ENCODE data around the gene DENND4A. TPM values are rescaled to one million over a fixed set of nuclear protein-coding genes. Genes with fewer than 3 reads are reported as not detected.

Gene DENND4A
- total RNA-seq, 4 donors from 2014 or later = 12.2 to 42.1 (median 14.2) TPM

DNA sequence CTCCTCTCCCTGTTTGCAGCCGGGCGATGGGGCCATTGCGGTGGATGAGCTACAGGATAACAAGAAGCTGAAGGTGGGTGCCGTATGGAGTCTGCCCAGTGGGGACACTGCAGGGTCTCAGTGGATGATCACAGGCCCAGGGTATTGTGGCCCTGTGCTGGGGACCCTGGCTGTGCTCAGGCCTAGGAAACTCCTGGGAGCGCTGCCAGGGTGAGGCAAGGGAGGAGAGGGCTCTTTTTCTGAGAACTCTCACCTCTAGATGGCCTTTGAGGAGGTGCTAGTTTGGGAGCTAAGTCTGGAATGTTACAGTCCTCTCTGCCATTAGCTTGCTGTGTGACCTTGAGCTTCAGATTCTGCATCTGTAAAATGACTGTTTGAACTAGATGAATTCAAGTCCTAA is 154.0 kb downstream of the DENND4A start:
- H3K4me1 ChIP-seq = peaks cover 9% of the 10 kb centered on the region
- H3K27ac ChIP-seq = no peak overlapping the region
- H3K36me3 ChIP-seq = no peaks in the 10 kb centered on the region
- no peaks in the 10 kb centered on the region for H3K9me3 ChIP-seq
- H3K4me3 ChIP-seq = no peak overlapping the region
- TF ChIP-seq EP300 (IDR thresholded peaks at IDR 0.05) (no peak), POLR2AphosphoS5 (IDR thresholded peaks at IDR 0.05) (no peak), POLR2A (IDR thresholded peaks at IDR 0.05) (no peak)
- TF ChIP-seq, protein P1, sequence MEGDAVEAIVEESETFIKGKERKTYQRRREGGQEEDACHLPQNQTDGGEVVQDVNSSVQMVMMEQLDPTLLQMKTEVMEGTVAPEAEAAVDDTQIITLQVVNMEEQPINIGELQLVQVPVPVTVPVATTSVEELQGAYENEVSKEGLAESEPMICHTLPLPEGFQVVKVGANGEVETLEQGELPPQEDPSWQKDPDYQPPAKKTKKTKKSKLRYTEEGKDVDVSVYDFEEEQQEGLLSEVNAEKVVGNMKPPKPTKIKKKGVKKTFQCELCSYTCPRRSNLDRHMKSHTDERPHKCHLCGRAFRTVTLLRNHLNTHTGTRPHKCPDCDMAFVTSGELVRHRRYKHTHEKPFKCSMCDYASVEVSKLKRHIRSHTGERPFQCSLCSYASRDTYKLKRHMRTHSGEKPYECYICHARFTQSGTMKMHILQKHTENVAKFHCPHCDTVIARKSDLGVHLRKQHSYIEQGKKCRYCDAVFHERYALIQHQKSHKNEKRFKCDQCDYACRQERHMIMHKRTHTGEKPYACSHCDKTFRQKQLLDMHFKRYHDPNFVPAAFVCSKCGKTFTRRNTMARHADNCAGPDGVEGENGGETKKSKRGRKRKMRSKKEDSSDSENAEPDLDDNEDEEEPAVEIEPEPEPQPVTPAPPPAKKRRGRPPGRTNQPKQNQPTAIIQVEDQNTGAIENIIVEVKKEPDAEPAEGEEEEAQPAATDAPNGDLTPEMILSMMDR (IDR thresholded peaks at IDR 0.05) = no peak
- WGBS = 91% methylated on average over 5 of the region's 5 CpGs
- H3K27me3 ChIP-seq = no peaks in the 10 kb centered on the region
- no peak for DNase-seq (ENCODE audit: low spot score in 2 of 2)

DNA sequence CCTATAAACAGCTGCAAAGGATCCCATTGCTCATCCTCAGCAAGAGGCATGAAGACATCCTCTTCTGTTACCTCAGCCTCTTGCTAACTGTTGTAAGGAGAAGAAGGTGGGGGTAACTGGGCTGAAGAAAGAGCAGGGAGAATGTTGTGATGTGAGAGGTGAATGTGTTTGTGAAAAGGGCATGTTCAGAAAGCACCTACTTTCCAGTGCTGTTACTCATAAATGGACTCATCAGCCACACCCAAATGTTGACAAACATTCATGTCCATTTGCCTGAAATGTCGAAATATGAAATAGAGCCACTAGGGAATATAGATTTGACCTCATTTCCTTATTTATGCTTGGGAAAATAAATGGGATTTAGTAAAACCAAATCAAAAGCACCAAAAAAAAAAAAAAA is 157.7 kb downstream of the DENND4A start:
- Histone ChIP-seq H3K27me3 (no peaks in the 10 kb centered on the region), H3K4me1 (peaks cover 9% of the 10 kb centered on the region), H3K9me3 (no peaks in the 10 kb centered on the region), H3K4me3 (no peak overlapping the region), H3K27ac (no peak overlapping the region), H3K36me3 (no peaks in the 10 kb centered on the region)
- TF ChIP-seq EP300 (IDR thresholded peaks at IDR 0.05) (no peak), POLR2A (IDR thresholded peaks at IDR 0.05) (no peak)
- TF ChIP-seq, protein P1 (IDR thresholded peaks at IDR 0.05) = no peak
- no peak for DNase-seq (ENCODE audit: low spot score in 2 of 2)
- 71% methylated on average over 1 of the region's 1 CpG for WGBS

DNA sequence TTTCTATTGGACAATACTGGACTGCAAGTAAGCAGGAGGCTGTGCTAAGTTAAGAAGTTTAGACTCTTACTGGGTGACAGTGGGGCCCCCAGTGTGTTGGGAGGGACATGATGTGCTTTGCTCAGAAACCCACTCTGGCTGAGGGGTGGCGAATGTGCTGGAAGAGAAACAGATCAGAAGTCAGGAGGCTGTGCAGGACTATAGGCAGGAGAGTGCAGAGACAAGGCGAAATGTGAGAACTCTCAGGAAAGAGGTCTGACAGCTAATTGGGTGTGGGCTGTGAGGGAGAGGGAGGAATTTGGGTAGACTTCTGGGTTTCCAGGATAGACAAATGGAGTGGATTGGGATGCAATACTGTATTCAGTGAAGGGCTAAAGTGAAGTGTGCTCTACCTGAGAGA is 158.3 kb downstream of the DENND4A start:
- no peaks in the 10 kb centered on the region for H3K36me3 ChIP-seq
- H3K9me3 ChIP-seq = no peaks in the 10 kb centered on the region
- WGBS = 86% methylated on average over 2 of the region's 2 CpGs
- DNase-seq (ENCODE audit: low spot score in 2 of 2) = no peak
- no peak overlapping the region for H3K4me3 ChIP-seq
- H3K27ac ChIP-seq = no peak overlapping the region
- H3K4me1 ChIP-seq = peaks cover 6% of the 10 kb centered on the region
- no peaks in the 10 kb centered on the region for H3K27me3 ChIP-seq
- TF ChIP-seq EP300 (IDR thresholded peaks at IDR 0.05) = no peak

DNA sequence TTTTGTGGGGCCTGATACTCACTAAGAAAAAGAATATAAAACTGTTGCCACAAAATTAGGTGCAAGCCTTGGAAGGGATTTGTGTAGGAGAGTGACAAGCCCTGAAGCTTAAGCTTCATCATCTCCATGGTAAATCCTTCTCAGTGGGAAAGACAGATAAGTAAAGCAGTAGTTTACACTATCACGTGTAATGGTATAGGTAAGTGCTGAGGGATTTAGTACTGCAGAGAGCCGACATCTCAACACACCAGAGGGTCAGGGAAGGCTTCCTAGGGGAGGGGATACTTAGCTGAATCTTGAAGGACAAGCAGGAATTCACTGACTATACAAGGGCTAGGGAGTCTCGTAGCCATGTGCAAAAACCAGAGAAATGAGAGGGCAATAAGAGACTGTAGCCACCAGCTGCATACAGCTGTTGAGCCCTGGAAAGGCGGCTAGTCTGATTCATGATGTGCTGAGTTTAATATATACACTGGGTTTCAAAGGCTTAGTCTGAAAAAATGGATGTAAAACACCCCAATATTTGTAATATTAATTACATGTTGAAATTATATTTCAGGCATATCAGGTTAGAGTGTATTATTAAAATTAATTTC is 159.2 kb downstream of the DENND4A start:
- H3K4me3 ChIP-seq = no peak overlapping the region
- H3K9me3 ChIP-seq = no peaks in the 10 kb centered on the region
- 85% methylated on average over 4 of the region's 4 CpGs for WGBS
- H3K4me1 ChIP-seq = no peaks in the 10 kb centered on the region
- no peak for DNase-seq (ENCODE audit: low spot score in 2 of 2)
- peaks cover 4% of the 10 kb centered on the region for H3K36me3 ChIP-seq
- TF ChIP-seq, protein P1 (IDR thresholded peaks at IDR 0.05) = no peak
- TF ChIP-seq POLR2A (IDR thresholded peaks at IDR 0.05) (no peak), EP300 (IDR thresholded peaks at IDR 0.05) (no peak), POLR2AphosphoS5 (IDR thresholded peaks at IDR 0.05) (no peak)
- H3K27me3 ChIP-seq = no peaks in the 10 kb centered on the region
- H3K27ac ChIP-seq = no peak overlapping the region

DNA sequence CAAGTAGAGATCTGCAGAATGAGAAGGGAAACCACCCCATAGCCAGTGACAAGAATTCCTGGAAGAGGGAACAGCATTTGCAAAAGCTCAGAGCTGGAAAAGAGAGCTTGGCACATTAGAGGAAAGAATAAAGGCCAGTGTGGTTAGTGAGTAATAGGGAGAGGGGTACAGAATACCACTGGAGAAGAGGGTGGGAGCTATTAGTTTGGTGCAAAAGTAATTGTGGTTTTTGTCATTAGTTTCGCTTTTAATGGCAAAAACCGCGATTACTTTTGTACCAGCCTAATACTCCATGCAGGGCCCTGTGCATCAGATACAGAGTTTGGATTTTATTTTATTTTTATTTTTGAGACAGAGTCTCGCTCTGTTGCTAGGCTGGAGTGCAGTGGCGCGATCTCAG is 160.6 kb downstream of the DENND4A start:
- H3K27ac ChIP-seq = no peak overlapping the region
- no peaks in the 10 kb centered on the region for H3K27me3 ChIP-seq
- no peak overlapping the region for H3K4me3 ChIP-seq
- WGBS = 93% methylated on average over 6 of the region's 6 CpGs
- H3K9me3 ChIP-seq = no peaks in the 10 kb centered on the region
- H3K4me1 ChIP-seq = no peaks in the 10 kb centered on the region
- H3K36me3 ChIP-seq = peaks cover 6% of the 10 kb centered on the region
- DNase-seq (ENCODE audit: low spot score in 2 of 2) = no peak
- TF ChIP-seq, protein P1 (IDR thresholded peaks at IDR 0.05) = no peak
- no peak for TF ChIP-seq POLR2A (IDR thresholded peaks at IDR 0.05)
- TF ChIP-seq EP300 (IDR thresholded peaks at IDR 0.05) = no peak
- TF ChIP-seq POLR2AphosphoS5 (IDR thresholded peaks at IDR 0.05) = no peak

DNA sequence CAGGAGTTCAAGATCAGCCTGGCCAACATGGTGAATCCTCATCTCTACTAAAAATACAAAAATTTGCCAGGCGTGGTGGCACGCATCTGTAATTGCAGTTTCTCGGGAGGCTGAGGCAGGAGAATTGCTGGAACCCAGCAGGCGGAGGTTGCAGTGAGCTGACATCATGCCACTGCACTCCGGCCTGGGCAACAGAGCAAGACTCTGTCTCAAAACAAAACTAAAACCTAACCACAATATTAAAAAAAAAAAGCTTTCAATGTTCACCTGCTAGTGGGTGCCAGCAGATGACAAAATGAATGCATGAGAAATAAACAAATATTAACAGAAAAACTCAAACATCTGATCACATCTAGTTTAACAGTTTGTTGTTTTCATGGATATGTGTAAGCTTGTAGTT is 161.3 kb downstream of the DENND4A start:
- no peaks in the 10 kb centered on the region for H3K9me3 ChIP-seq
- WGBS = 91% methylated on average over 5 of the region's 5 CpGs
- no peak for TF ChIP-seq POLR2A (IDR thresholded peaks at IDR 0.05)
- TF ChIP-seq POLR2AphosphoS5 (IDR thresholded peaks at IDR 0.05) = no peak
- TF ChIP-seq, protein P1 (IDR thresholded peaks at IDR 0.05) = no peak
- TF ChIP-seq EP300 (IDR thresholded peaks at IDR 0.05) = no peak
- peaks cover 13% of the 10 kb centered on the region for H3K36me3 ChIP-seq
- no peaks in the 10 kb centered on the region for H3K27me3 ChIP-seq
- DNase-seq (ENCODE audit: low spot score in 2 of 2) = no peak
- H3K27ac ChIP-seq = no peak overlapping the region
- no peak overlapping the region for H3K4me3 ChIP-seq
- H3K4me1 ChIP-seq = no peaks in the 10 kb centered on the region
